Panc1 (cell line): Measurements from ENCODE around the gene BCL3. TPM values are rescaled to one million over a fixed set of nuclear protein-coding genes. Genes with fewer than 3 reads are reported as not detected.
"Not testable (repeated sequence)": the region's sequence is repeated elsewhere in the genome, so short reads cannot be mapped to it uniquely, and the experiment has no call there.

Source experiments
- ATAC-seq: fragments of 200-7000 bp; cut with Tn5 transposase; 2 replicates; pipeline ENCODE4 v1.9.1; 2020; ENCODE audit warnings: mild to moderate bottlenecking, moderate library complexity
- BruUV-seq: library from RNA; stranded (reverse); fragments of 400-500 nt; replicated peaks from 2 replicates; lab custom pipeline; 2021; lab: Mats Ljungman, UMichigan
- CTCF ChIA-PET: fragments of 300-600 bp; sonication (Branson Sonifier 250); formaldehyde crosslinking; loops from one replicate; lab custom pipeline; 2022; ENCODE audit warnings: antibody characterized with exemption; lab: Charles Lee
- POLR2A ChIA-PET: fragments of 300-600 bp; sonication (Branson Sonifier 250); formaldehyde crosslinking; loops from one replicate; lab custom pipeline; 2022; ENCODE audit warnings: antibody characterized with exemption; lab: Charles Lee
- DNase-seq: peaks from one replicate; pipeline ENCODE4 v3.0.0-alpha.2; 2010; ENCODE audit warnings: low read depth, low spot score
- H3K27ac ChIP-seq: 2 replicates; pipeline ENCODE4 v1.5.1; 2011; ENCODE audit warnings: mild to moderate bottlenecking, low read length, inconsistent platforms
- H3K27me3 ChIP-seq: fragments of 200-500 bp; sonication (Bioruptor generic); 2 replicates; pipeline ENCODE4 v1.6.0; 2014; ENCODE audit warnings: low read length, inconsistent platforms; ENCODE audit not compliant: control insufficient read depth, insufficient read depth
- H3K36me3 ChIP-seq: fragments of 200-500 bp; sonication (Bioruptor generic); 2 replicates; pipeline ENCODE4 v1.5.1; 2014; ENCODE audit warnings: inconsistent platforms, mild to moderate bottlenecking, low read length, moderate library complexity; ENCODE audit not compliant: control insufficient read depth, insufficient read depth
- H3K4me1 ChIP-seq: 2 replicates; pipeline ENCODE4 v1.5.1; 2011; ENCODE audit warnings: inconsistent platforms, mild to moderate bottlenecking, low read length, moderate library complexity; ENCODE audit not compliant: control insufficient read depth, insufficient read depth
- H3K4me3 ChIP-seq, 2 experiments: 2 replicates each; pipeline ENCODE4 v1.5.1; 2011 to 2012; ENCODE audit warnings: low read depth in 2 of 2, low read length in 2 of 2, mild to moderate bottlenecking in 2 of 2, inconsistent platforms in 1 of 2, moderate library complexity in 1 of 2
- H3K9me3 ChIP-seq: fragments of 200-500 bp; sonication (Bioruptor generic); 2 replicates; pipeline ENCODE4 v1.5.1; 2014; ENCODE audit warnings: low read depth, mild to moderate bottlenecking, inconsistent platforms, low read length, moderate library complexity; ENCODE audit not compliant: control insufficient read depth, insufficient read depth
- POLR2AphosphoS5 ChIP-seq: IDR thresholded peaks from 2 replicates; pipeline ENCODE4 v1.6.1; 2012; ENCODE audit warnings: mild to moderate bottlenecking, low read depth, low read length, moderate library complexity
- SIN3A ChIP-seq: IDR thresholded peaks from 2 replicates; pipeline ENCODE4 v1.6.1; 2012; ENCODE audit warnings: low read depth, mild to moderate bottlenecking, low read length, moderate library complexity, borderline replicate concordance; ENCODE audit not compliant: insufficient read depth
- TCF7L2 ChIP-seq: IDR thresholded peaks from 2 replicates; pipeline ENCODE4 v1.6.1; 2011; ENCODE audit warnings: mild to moderate bottlenecking, low read depth, low read length, inconsistent platforms
- in situ Hi-C: cut with HindIII; loops from 2 replicates; pipeline ENCODE4 v1.10.0; 2016; ENCODE audit warnings: low sequenced_read_pairs, low pct_unique_long_range_greater_than_20kb
- intact Hi-C: fragments of 100-400 bp; cut with micrococcal nuclease; formaldehyde crosslinking; loops from one replicate; pipeline ENCODE4 v1.10.0; 2022; ENCODE audit not compliant: unreplicated experiment
- total RNA-seq: library from RNA; stranded (reverse); gene quantifications from one replicate; pipeline ENCODE4 v1.2.1, GENCODE V29; 2021; ENCODE audit not compliant: unreplicated experiment
- TF ChIP-seq, protein P1 (sequence below): fragments of 450-650 bp; IDR thresholded peaks from 2 replicates; pipeline ENCODE4 v1.5.1; 2017; ENCODE audit warnings: mild to moderate bottlenecking
- TF ChIP-seq, protein P2 (sequence below), 2 experiments: IDR thresholded peaks; 2 replicates each; pipeline ENCODE4 v1.6.1; 2011 to 2012; ENCODE audit warnings: low read depth in 2 of 2, control low read depth in 1 of 2, low read length in 1 of 2, mild to moderate bottlenecking in 1 of 2, moderate library complexity in 1 of 2; ENCODE audit not compliant: insufficient read depth in 1 of 2

Gene BCL3
- total RNA-seq, 1 experiment from 2014 or later, result 48.5 TPM

DNA sequence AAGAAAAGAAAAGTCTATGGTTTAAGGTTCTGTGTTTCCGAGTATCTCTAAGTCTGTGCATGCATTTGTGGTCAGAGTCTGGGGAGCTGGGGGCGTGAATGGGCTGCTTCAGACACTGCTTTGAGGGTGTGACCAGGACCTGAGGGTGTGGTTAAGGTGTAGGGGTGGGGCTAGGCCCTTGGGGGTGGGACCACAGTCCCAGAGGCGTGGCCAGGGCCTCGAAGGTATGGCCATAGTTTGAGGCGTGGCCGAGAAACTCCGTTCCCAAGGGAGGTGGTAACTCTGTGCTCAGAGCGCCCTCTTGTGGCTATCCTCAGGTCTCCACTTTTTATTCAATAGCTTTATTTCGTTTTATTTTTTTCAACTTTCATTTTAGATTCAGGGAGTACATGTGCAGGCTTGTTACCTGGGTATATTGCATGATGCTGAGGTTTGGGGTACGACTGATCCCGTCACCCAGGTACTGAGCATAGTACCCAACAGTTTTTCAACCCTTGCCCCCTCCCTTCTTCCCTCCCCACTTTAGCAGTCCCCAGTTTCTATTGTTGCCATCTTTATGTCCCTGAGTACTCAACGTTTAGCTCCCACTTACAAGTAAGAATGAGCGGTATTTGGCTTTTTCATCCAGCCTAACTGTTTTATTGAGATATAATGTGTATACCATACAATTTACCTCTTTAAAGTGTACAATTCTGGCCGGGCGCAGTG is 22.2 kb downstream of the BCL3 start:
- peaks cover 10% of the 10 kb centered on the region for H3K4me1 ChIP-seq
- no peaks in the 10 kb centered on the region for H3K27me3 ChIP-seq
- ChIA-PET POLR2A (interaction anchor here (0.7 kb wide), 1 partner anchor 96 kb away, joined by 5 read pairs; no protein-coding TSS in a partner anchor), CTCF (interaction anchor here (0.6 to 2.5 kb wide), 12 partner anchors 9 to 200 kb away, joined by 3 to 34 read pairs (median 4); partner anchors contain the start of gene NECTIN2)
- H3K36me3 ChIP-seq, result no peaks in the 10 kb centered on the region
- BruUV-seq, result no TSS peak
- in situ Hi-C loops, result no loop called here
- intact Hi-C loops, result loop anchor here (2.0 kb wide), 2 partner anchors 46 to 82 kb away; no protein-coding TSS in a partner anchor
- DNase-seq (peak; percentile 84), ATAC-seq (peak; percentile 98)
- no peaks in the 10 kb centered on the region for H3K9me3 ChIP-seq
- H3K27ac ChIP-seq, result peak overlapping the region; percentile 66
- H3K4me3 ChIP-seq, result no peak overlapping the region
- TF ChIP-seq, protein P1, sequence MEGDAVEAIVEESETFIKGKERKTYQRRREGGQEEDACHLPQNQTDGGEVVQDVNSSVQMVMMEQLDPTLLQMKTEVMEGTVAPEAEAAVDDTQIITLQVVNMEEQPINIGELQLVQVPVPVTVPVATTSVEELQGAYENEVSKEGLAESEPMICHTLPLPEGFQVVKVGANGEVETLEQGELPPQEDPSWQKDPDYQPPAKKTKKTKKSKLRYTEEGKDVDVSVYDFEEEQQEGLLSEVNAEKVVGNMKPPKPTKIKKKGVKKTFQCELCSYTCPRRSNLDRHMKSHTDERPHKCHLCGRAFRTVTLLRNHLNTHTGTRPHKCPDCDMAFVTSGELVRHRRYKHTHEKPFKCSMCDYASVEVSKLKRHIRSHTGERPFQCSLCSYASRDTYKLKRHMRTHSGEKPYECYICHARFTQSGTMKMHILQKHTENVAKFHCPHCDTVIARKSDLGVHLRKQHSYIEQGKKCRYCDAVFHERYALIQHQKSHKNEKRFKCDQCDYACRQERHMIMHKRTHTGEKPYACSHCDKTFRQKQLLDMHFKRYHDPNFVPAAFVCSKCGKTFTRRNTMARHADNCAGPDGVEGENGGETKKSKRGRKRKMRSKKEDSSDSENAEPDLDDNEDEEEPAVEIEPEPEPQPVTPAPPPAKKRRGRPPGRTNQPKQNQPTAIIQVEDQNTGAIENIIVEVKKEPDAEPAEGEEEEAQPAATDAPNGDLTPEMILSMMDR, result peak; percentile 75; the same call in 1 of the 2 replicates
- TF ChIP-seq, protein P2, sequence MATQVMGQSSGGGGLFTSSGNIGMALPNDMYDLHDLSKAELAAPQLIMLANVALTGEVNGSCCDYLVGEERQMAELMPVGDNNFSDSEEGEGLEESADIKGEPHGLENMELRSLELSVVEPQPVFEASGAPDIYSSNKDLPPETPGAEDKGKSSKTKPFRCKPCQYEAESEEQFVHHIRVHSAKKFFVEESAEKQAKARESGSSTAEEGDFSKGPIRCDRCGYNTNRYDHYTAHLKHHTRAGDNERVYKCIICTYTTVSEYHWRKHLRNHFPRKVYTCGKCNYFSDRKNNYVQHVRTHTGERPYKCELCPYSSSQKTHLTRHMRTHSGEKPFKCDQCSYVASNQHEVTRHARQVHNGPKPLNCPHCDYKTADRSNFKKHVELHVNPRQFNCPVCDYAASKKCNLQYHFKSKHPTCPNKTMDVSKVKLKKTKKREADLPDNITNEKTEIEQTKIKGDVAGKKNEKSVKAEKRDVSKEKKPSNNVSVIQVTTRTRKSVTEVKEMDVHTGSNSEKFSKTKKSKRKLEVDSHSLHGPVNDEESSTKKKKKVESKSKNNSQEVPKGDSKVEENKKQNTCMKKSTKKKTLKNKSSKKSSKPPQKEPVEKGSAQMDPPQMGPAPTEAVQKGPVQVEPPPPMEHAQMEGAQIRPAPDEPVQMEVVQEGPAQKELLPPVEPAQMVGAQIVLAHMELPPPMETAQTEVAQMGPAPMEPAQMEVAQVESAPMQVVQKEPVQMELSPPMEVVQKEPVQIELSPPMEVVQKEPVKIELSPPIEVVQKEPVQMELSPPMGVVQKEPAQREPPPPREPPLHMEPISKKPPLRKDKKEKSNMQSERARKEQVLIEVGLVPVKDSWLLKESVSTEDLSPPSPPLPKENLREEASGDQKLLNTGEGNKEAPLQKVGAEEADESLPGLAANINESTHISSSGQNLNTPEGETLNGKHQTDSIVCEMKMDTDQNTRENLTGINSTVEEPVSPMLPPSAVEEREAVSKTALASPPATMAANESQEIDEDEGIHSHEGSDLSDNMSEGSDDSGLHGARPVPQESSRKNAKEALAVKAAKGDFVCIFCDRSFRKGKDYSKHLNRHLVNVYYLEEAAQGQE (IDR thresholded peaks at IDR 0.05; ENCODE audit: insufficient read depth in 1 of 2, low read depth in 2 of 2, low read length in 1 of 2), result no peak

DNA sequence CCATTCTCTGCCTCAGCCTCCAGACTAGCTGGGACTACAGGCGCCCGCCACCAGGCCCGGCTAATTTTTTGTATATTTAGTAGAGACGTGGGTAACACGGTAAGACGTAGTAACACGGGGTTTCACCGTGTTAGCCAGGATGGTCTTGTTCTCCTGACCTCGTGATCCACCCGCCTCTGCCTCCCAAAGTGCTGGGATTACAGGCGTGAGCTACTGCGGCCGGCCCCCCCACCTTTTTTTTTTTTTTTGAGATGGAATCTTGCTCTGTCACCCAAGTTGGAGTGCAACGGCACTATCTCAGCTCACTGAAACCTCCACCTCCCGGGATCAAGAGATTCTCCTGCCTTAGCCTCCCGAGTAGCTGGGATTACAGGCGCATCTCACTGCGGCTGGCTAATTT is 23.6 kb downstream of the BCL3 start:
- POLR2A ChIA-PET, result interaction anchor here (0.6 kb wide), 1 partner anchor 87 kb away, joined by 3 read pairs; no protein-coding TSS in a partner anchor

DNA sequence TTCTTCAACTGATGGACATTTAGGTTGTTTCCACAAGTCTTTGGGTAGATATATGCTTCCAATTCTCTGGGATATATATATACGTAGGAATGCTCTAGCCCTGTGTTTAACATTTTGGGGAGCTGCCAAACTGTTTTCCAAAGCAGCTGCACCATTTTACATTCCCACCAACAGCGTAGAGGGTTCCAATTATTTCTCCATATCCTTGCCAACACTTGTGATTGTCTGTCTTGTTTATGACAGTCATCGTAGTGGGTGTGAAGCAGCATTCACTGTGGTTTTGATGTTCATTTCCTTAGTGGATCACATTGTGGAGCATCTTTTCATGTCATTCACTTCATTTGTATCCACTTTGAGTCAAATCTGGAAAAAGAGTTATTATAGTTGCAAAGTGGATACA is 24.5 kb downstream of the BCL3 start:
- no peak overlapping the region for H3K27ac ChIP-seq
- in situ Hi-C loops, result no loop called here
- H3K4me3 ChIP-seq, result no peak overlapping the region
- H3K9me3 ChIP-seq, result no peaks in the 10 kb centered on the region
- no peaks in the 10 kb centered on the region for H3K27me3 ChIP-seq
- DNase-seq (no peak), ATAC-seq (no peak)
- CTCF ChIA-PET, result no interaction called here
- POLR2A ChIA-PET, result no interaction called here
- BruUV-seq, result no TSS peak
- no peaks in the 10 kb centered on the region for H3K36me3 ChIP-seq
- intact Hi-C loops, result no loop called here
- TF ChIP-seq TCF7L2 (no peak), SIN3A (no peak), POLR2AphosphoS5 (no peak)
- TF ChIP-seq, protein P2 (IDR thresholded peaks at IDR 0.05; ENCODE audit: insufficient read depth in 1 of 2, low read depth in 2 of 2, low read length in 1 of 2), result no peak
- TF ChIP-seq, protein P1, result no peak
- peaks cover 10% of the 10 kb centered on the region for H3K4me1 ChIP-seq

More for the DNA sequence above, 23.6 kb downstream of the BCL3 start:
- H3K36me3 ChIP-seq, H3K27ac ChIP-seq, H3K9me3 ChIP-seq, in situ Hi-C loops, H3K27me3 ChIP-seq, ATAC-seq, H3K4me1 ChIP-seq, BruUV-seq, DNase-seq, intact Hi-C loops, H3K4me3 ChIP-seq: not testable (repeated sequence)
- CTCF ChIA-PET, result interaction anchor here (0.6 to 2.5 kb wide), 2 partner anchors 47 to 204 kb away, joined by 4 to 34 read pairs; no protein-coding TSS in a partner anchor
